ENCODE data around the gene RAB21.

- TF ChIP-seq CTCF (IDR thresholded peaks at IDR 0.05) (peak; percentile 95), ZFX (IDR thresholded peaks at IDR 0.05; ENCODE audit: borderline replicate concordance) (no peak)
Measured at GRCh38 chr12:71846322-71846940, 91.8 kb downstream of the RAB21 start.

Measured in 22Rv1 (cell line).